HG03571 (cell line): Measurements from ENCODE around the gene PGRMC2.

ENCODE experiments used
- ATAC-seq: cut with Tn5 transposase; IDR thresholded peaks from one replicate; pipeline ENCODE4 v1.9.1; 2021; ENCODE audit not compliant: unreplicated experiment

The PGRMC2 gene, protein sequence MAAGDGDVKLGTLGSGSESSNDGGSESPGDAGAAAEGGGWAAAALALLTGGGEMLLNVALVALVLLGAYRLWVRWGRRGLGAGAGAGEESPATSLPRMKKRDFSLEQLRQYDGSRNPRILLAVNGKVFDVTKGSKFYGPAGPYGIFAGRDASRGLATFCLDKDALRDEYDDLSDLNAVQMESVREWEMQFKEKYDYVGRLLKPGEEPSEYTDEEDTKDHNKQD

DNA sequence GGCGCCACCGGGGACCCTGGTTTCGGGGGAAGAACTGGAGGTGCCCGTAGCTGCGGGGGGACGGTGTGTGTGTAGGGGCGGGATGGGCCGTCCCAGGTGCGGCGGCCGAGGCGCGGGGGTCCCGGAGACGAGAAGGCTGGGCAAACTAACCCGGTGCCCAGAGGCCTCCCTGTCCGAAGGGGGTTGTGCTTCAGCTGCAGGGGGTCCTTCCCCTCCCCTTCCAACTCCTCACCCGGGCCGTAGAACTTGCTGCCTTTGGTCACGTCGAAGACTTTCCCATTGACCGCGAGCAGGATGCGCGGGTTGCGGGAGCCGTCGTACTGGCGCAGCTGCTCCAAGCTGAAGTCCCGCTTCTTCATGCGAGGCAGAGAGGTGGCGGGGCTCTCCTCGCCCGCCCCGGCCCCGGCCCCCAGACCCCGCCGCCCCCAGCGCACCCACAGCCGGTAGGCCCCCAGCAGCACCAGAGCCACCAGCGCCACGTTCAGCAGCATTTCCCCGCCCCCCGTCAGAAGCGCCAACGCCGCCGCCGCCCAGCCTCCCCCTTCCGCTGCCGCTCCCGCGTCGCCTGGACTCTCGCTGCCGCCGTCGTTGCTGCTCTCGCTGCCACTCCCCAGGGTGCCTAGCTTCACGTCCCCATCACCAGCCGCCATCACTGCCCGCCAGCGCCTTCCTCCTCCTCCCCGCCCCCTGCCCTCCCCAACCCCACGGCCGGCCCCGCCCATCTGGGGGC is at the start of gene PGRMC2:
Gene PGRMC2, minus strand, starts transcription at position 673 of the 730 bp plus-strand sequence. Its CDS starts 23 bp downstream, at position 650.
- ATAC-seq = peak; percentile 5

DNA sequence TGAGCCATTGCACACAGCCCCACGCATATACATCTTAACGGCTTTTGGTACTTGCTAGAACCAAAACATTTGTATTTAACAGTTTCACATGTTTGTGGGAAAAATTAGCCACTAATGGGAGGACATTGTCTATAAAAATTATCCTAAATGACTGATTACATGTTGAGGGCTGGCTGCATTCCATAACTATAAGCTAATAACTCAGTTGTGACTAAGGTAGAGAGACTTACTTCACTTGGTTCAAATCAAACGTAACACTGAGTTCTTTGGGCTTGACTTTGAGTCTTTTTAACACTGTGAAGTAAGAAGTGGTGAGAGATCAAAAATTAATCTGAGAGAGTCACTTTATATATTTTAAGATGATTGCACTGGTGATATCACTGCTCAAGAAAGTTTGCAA is 47.9 kb upstream of the PGRMC2 start:
- no peak for ATAC-seq

DNA sequence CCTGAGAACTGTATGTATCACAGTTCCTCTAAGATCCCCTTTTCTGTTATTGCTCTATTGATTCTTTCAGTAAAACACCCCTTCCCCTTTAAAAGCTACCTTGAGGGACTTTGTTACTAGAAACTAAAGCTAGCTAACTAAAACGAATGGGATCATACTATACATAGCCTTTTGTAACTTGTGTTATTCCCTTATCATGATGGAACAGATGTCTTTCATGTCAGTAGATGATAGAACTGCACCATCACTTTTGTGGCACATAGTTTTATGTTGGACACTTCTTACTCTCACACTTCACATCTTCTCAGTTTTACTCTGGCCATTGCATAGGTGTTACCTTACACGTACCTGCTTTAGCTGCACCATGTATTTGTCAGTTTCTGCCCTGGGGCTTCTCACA is 46.6 kb upstream of the PGRMC2 start:
- no peak for ATAC-seq

DNA sequence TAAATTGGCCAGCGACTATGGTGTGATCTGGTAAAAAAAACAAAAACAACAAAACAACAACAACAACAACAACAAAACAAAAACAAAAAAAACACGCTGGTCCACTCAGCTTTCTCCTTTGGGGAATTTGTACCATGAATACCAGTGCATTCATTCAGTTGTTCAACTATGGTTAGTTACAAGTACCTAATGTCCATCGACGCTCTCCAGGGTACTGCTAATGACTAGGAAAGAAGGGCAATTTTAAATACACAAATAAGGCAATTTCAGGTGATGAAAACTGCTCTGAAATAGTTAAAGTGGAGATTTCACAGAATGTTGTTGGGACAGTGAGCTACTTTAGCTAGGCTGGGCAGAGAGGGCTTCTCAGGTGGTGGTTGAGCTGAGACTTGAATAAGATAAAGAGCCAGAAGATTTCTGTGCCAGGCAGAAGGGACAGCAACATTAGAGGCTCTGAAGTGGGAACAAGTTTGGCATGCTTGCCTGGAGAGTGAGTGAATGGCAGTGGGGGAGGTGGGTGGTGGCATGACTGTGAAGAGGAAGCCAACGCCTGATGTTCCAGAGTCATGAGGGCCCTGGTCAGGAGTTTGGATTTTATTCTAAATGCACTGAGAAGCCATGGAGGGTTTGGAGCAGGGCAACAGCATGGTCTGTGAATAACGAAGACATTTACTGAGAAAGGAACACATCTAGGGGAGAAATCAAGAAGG is 45.9 kb upstream of the PGRMC2 start:
- no peak for ATAC-seq

DNA sequence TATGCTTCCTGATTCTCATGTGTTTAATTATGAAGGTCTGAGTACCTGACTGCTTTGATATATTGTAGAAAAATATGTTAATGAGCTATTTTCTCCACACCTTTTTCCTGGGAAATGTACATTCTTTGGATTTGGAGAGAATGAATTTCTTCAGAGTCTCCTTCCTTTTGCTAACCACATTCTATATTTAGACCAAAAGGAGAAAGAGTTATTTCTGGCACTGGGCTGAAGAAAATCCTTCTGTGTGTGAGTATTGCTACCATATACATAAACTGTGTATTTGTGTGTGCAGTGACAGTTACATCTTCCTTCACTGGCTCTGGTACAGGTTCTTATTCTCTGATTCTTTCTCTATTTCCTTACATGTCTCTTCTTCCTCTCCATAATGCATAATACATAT is 44.5 kb upstream of the PGRMC2 start:
- no peak for ATAC-seq

DNA sequence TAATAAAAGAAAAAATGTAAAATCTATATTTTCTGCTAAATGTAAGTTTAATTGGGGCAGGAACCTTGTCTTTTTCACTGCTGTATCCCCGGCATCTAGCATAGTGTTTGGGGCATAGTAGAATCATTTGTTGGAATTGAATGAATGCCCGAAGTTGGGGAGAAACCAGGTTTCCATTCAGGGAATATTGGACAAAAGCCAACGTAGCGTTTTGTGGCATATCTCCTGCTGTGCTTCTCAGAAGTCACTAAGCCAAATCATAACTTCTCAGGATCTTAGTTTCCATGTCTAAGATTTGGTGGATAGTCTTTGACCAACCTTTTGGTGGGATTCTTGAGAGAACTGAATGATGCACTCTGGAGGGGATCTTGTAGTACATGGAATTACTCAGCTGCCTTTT is 42.0 kb upstream of the PGRMC2 start:
- no peak for ATAC-seq

DNA sequence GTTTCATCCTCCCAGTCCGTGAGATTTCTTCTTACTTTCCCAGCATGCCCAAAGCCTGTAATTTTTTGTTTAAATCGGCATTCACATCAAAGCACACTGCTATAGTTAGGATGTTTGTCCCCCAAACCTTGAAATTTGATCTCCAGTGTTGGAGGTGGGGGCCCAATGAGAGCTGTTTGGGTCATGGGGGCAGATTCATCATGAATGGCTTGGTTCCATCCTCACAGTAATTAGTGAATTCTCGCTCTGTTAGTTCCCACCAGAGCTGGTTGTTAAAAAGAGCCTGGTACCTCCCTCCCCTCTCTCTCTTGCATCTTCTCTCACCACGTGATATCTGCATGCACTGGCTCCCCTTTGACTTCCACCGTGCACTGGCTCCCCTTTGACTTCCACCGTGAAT is 40.5 kb upstream of the PGRMC2 start:
- no peak for ATAC-seq

DNA sequence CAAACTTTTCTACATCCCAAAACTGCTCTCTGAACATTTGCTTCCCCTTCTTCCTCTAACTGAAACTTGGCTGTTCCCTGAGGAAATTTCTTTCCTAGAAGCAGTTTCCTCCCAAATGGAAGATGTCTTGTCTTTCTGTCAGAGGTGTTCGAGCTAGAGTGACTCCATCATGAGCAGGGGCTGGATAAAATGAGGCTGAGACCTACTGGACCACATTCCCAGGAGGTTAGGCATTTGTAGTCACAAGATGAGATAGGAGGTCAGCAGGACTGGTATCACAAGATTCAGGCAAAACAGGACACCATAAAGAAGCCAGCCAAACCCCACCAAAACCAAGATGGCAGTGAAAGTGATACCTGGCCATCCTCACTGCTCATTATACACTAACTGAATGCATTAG is 35.8 kb upstream of the PGRMC2 start:
- no peak for ATAC-seq

DNA sequence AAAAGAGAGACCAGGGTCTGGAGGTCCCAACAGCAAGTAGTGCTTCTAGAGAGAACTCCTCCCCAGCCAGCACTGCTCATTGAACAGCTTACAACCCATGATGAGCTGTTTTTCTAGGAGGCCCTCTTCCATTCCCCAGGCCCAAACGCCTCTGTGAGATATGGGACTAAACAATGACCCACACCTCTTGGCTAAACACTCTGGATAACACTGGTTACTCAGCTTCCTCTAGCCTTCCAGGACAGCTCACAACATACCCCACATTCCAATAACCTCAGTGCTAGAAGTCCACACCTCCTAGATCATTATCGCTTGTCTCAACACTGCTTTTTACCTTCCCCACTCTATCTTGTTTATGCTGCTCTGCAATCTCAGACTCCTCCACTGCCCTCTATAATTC is 35.4 kb upstream of the PGRMC2 start:
- no peak for ATAC-seq

DNA sequence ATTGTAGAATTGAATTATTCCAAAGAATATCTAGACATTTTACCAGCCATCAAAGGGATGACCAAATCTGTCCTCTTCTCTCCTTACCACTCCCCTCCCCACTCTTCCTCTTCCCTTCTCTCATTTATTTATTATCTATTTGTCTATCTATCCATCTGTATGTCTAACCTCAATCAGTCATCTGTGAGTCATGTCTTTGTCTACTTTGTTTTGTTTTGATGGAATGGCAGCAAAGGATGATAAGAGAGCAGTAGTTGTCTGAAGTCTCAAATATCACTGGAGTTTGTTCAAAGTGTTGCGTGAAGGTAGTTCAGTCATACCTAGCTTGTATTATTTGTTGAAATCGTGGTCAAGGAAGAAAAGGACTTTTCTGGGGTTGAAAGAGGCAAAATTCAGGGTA is 34.7 kb upstream of the PGRMC2 start:
- no peak for ATAC-seq

DNA sequence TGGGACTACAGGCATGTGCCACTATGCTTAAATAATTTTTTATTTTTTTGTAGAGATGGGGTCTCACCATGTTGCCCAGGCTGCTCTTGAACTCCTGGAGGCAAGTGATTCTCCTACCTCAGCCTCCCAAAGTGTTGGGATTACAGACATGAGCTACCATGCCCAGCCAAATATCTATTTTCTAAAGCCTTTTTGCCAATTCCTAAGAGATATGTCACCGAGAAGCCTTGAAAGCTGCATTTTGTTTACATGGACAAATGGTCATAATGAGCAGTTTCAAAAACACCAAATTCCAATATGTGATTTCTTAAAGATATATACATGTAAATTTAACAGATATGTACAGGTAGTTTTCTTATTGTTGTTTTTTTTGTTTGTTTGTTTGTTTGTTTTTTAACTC is 33.0 kb upstream of the PGRMC2 start:
- no peak for ATAC-seq

DNA sequence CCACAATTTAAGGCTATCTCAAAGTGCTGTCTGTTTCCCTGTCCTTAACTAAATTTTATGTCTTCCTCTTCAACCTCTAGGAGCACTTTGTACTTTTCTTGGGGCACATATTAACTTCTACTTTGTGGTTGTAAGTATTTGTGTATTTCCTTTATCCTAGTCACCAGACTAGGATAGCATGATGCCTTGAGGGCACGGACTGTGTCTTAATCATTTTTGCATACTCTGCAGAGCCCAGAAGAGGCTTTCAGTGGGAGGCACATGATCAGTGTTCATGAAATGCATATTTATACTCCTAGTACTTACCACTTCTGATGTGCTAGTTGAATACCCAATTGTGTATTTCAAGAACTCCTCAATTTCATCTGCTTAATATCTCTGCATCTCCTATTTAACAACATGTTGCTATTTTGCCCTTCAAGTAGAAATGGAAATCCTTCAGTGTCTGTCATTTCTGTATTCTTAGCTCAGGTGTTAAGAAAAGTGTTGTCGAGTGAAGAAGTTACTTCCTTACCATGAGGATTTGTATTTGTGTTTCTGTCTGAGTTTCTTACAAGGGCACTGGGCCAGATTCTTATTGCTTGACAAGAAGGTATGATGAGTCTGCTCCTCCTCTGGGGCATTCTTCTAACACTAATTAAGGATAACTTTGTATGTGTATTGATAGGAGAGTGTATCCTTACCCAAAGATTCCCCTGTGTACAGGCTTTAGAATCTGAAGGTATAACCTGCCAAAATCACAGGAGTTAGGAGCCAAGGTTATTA is 28.3 kb upstream of the PGRMC2 start:
- ATAC-seq = no peak

DNA sequence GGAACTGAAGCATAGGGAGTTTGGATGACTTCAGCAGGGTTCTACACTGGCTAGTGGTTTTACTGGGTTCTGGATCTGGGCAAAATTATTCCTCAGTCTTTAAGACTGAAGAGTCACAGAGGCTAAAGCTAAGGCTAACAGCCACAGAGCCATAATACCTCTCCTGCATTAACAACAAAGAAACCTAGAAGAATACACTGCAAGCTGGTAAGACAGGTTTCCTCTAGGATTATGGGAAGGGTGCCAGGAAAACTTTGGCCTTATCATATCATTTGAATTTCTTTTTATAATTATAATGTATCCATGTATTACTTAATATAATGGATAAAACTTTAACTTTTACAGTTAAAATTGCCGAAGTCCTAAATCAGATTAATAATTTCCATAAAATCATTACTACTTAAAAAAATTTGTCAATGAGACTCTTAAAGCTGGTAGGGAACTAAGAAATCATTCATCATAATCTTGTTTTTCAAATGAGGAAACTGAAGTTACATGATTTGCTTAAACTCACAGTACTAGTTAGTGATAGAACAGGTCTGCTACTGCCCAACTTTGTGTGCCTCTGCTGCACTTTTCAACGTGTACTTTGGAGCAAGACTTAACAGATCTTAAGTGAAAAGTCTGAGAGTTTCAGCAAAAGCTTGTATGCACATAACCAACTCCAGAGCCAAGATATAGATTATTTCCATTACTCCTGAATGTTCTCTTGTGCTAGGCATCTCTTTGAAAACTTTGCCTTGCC is 24.2 kb upstream of the PGRMC2 start:
- ATAC-seq = no peak

DNA sequence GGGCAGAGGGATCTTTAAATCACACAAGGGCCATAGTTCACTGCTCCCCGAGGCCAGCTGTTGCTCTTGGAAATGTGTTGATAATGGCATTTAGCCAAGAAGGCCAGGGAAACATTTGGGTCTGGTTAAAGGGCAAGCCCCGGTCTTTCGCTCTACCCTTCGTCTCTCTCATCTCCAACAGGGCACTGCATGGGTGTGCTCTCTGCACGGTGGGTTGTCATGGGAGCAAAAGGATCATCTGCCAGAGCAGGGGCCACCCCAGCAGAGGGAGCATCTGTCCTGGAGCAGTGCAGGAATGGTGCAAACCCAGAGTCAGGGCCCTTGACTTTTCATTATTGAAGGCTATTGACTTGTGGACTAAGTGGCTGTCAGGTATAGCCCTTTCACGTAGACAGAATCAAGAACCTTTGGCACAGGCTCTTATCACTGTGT is 22.7 kb upstream of the PGRMC2 start:
- ATAC-seq = no peak

DNA sequence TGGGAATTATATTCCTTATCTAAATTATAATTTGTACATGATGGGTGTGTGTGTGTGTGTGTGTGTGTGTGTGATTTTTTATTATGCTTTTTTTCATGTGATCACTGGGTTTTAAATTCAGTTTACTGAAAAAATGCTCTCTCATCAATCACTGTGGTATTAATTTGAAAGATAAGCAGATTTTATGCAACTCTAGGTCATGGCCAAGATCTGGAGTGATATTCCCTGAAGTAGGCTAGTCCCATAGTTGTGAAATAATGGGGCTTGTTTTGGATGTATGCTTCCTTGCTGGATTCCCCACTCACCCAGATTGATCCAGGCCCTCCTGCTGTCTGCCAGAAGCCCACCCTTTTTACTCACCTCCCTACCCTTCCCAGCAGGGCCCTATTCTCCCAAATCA is 22.0 kb upstream of the PGRMC2 start:
- no peak for ATAC-seq

DNA sequence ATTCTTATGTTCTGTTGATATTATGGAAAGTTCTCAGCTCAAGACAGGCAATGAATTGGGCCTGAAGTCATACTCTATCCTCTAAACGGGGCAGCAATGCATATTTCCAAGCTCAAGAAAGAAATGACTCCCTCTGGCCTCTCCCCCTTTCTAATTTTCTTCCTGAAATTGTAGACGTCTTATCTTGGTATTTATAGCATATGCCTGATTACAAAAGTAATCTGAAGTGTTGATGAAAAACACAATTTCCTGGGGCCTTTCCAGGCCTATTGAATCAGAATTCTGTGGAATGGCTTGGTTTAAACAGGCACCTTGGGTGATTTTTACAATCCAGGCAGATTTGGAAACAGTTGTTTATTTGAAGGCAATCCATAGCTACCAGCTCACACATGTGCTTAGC is 21.4 kb upstream of the PGRMC2 start:
- no peak for ATAC-seq

DNA sequence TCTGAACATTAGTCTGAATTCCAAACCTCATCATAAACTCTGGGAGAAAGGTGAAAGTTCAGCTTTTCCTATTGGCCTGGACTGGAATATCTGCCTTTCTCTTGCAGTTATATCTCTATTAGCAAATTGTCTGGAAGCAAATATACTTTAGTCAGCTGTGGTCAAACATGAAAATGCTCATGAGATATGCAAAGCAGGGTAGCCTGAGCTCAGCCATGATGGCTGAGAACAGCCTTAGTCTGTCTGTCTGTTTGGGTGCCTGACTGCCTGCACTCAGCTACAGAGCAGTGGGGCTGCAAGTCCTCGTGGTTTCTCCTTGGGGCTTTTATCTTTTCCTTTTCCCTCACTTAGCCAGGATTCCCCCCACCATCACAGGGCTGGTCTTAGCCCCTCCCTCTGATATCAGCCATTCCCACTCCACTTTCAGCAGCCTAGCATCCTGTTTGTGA is 19.5 kb upstream of the PGRMC2 start:
- peak; percentile 64 for ATAC-seq

DNA sequence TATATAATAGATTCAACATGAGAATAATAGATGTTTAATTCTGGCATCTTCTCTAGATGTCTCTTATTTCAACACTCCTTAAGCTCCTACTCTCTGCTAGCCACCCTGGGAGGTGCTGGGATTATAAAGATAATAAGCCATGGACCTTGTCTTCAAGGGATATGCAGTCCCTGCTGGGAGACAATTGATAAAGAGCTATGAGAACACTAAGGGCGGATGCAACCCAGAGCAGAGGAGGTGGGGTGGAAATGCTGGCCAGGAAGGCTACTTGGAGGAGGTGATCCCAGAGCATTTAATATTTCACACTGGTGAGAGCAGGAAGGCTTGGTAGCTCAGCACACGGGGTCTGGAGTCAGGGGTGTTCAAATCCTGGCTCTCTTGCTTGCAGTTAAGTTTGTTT is 18.3 kb upstream of the PGRMC2 start:
- ATAC-seq = no peak

DNA sequence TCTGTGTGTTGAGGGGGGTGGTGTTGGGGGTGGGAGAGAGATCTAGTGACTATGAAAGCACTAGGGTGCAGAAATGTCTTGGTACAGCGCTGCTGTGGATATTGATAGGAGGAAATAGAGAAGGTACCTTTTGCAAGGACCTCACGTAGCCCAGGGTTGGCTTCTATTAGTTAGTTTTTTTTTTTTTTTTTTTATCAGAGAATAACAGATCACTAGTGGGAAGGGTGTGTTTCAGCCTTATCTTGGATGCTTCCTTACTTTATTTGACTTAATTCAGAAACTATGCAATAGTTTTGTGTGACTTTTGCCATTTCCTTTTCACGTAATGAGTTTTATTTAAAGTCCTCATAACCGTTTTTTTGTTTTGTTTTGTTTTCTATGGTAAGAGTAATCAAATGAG is 16.4 kb upstream of the PGRMC2 start:
- ATAC-seq = no peak

DNA sequence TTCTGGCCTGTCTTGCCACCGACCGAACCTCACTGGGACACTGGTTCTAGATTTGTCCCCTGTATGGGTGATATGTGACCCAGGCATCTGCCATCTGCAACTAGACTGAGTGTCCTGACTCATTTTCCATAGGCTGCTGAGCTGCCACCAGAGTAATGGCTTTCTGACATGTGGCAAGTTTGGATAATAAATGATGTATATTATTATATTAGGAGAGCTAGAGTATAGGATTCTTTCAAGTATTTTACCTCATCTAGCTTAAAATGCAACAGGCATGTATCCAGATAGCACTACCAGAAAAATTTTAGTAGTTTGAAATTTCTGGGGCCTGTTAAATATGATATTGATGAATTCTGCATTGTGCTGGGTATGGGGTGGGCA is 15.8 kb upstream of the PGRMC2 start:
- no peak for ATAC-seq

DNA sequence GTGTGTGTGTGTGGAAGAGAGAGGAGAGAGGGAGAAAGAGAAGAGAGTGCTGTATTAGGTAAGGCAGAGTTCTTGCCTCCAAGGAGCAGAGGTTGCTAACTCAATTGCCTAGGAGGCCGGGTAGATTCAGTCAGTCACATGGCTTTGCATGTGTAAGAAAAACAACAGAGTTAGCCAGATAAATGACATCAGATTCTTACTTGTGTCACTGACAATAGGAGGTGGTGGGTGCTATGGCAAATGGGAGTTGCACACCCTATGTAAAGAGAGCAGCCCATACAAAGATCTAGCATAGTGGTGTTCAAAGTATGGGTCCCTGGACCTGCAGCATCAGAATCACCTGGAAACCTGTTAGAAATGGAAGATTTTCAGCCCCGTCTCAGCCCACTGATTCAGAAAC is 14.4 kb upstream of the PGRMC2 start:
- no peak for ATAC-seq
